Muscle of arm (tissue), 12 donors: ENCODE measurements around the gene ATP2A1. TPM values are rescaled to one million over a fixed set of nuclear protein-coding genes. Genes with fewer than 3 reads are reported as not detected.
"Not testable (repeated sequence)": the region's sequence is repeated elsewhere in the genome, so short reads cannot be mapped to it uniquely, and the experiment has no call there.

Experiments
- DNase-seq: peaks from one replicate; pipeline ENCODE4 v3.0.0-alpha.2; 2013
- polyA plus RNA-seq, 12 donors: library from polyadenylated mRNA; unstranded; fragments of 120-200 nt; gene quantifications; one replicate each; pipeline ENCODE4 v1.2.1, GENCODE V29; 2013; ENCODE audit not compliant: insufficient read length in 12 of 12

Gene ATP2A1
- polyA plus RNA-seq, 12 donors, result 149 to 964 (median 352) TPM; not detected in 1

DNA sequence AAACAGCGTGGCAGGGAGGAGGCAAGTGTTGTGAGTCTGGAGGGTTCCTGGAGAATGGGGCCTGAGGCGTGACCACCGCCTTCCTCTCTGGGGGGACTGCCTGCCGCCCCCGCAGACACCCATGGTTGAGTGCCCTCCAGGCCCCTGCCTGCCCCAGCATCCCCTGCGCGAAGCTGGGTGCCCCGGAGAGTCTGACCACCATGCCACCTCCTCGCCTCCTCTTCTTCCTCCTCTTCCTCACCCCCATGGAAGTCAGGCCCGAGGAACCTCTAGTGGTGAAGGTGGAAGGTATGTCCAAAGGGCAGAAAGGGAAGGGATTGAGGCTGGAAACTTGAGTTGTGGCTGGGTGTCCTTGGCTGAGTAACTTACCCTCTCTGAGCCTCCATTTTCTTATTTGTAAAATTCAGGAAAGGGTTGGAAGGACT, 53.5 kb downstream of the ATP2A1 start, which contains the start of gene CD19:
Gene CD19 (plus strand): TSS at position 171 of the 425 bp plus-strand sequence. CDS start 30 bp downstream, at position 201.
- DNase-seq, result no peak

DNA sequence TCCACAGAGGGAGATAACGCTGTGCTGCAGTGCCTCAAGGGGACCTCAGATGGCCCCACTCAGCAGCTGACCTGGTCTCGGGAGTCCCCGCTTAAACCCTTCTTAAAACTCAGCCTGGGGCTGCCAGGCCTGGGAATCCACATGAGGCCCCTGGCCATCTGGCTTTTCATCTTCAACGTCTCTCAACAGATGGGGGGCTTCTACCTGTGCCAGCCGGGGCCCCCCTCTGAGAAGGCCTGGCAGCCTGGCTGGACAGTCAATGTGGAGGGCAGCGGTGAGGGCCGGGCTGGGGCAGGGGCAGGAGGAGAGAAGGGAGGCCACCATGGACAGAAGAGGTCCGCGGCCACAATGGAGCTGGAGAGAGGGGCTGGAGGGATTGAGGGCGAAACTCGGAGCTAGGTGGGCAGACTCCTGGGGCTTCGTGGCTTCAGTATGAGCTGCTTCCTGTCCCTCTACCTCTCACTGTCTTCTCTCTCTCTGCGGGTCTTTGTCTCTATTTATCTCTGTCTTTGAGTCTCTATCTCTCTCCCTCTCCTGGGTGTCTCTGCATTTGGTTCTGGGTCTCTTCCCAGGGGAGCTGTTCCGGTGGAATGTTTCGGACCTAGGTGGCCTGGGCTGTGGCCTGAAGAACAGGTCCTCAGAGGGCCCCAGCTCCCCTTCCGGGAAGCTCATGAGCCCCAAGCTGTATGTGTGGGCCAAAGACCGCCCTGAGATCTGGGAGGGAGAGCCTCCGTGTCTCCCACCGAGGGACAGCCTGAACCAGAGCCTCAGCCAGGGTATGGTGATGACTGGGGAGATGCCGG, 54.3 kb downstream of the ATP2A1 start:
- DNase-seq, result no peak

- no peak for DNase-seq
Measured at GRCh38 chr16:28933171-28933570, 54.9 kb downstream of the ATP2A1 start.

DNA sequence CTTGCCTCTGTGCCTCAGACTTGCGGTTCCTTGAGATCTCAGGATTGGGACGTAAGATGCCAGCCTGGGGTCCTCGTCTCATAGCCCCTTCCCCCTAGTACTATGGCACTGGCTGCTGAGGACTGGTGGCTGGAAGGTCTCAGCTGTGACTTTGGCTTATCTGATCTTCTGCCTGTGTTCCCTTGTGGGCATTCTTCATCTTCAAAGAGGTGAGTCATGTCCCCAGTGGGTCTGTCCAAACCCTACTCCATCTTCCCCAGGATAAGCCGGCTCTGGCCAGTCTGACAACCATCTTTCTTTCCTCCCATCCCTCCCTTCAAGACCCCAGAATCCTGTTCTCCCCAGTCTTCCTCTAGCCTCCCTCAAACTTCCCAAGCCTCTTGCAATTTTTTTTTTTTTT, 57.1 kb downstream of the ATP2A1 start:
- no peak for DNase-seq

GRCh38 chr16:28935924-28936783, 57.9 kb downstream of the ATP2A1 start:
- DNase-seq, result peak; percentile 59

DNA sequence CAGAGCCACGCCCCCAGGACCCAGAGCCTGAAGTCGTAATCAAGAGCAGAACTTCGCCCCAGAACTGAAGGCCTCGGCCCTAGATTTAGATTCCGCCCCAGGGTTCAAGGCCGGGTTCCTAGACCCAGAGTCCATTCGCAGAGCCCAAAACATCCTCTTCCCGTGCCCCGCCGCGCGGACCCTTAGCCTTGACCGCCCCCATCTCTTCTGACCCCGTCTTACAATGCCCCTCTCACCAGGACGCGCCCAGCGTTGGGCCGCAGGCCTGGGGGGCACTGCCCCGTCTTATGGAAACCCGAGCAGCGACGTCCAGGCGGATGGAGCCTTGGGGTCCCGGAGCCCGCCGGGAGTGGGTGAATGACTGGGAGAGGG, 58.5 kb downstream of the ATP2A1 start:
- no peak for DNase-seq

GRCh38 chr16:28937222-28937876, 59.1 kb downstream of the ATP2A1 start:
- DNase-seq, result no peak

- no peak for DNase-seq
Measured at GRCh38 chr16:28938721-28939120, 60.4 kb downstream of the ATP2A1 start.

DNA sequence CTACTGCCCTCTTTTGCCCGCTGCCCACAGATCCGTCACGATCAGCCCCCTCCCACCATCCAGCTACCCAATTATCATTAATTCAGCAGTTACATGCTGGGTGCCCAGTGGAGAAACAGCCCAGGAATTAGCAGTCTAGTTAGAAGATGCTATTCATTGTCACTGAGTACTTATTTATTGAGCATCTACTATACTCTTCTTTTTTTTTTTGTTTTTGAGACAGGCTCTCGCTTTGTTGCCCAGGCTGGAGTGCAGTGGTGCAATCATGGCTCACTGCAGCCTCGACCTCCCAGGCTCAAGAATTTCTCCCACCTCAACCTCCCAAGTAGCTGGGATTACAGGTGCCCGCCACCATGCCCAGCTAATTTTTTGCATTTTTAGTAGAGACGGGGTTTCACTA, 61.5 kb downstream of the ATP2A1 start:
- DNase-seq, result not testable (repeated sequence)

DNA sequence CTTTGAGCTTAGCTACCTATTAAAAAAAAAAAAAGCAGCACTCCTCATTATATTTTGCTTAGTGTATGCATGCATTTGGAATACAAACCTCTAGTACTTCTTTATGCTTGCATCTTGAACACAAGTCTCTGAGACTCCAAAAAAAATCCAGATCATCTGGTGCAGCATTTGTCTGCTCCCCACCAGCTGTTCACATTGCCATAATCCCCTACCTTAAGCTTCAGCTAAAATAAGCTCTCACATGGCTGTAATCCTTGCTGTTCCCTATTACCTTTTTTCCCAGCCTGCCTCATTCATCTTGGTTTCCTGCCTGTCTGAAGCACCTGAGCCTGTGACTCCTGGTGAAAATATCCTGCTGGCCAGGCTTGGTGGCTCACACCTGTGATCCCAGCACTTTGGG, 65.0 kb downstream of the ATP2A1 start:
- no peak for DNase-seq

GRCh38 chr16:28946681-28947080, 68.4 kb downstream of the ATP2A1 start:
- DNase-seq, result no peak

- peak; percentile 100 for DNase-seq
Measured at GRCh38 chr16:28950648-28951409, 72.5 kb downstream of the ATP2A1 start, which contains the start of gene NFATC2IP. Gene NFATC2IP, plus strand, starts transcription at chr16:28950937. Its CDS starts 75 bp downstream, at chr16:28951012.

GRCh38 chr16:28951410-28951943, 73.2 kb downstream of the ATP2A1 start:
- DNase-seq, result no peak

Other genes starting within 250 kb of the ATP2A1 start
- gene NPIPB8, start 240.4 kb upstream of the ATP2A1 start, polyA plus RNA-seq, result under 1 TPM in 6 of 12 donors, not detected in 6; 0.11 to 0.67 (median 0.42) TPM
- gene EIF3C, start 167.0 kb upstream of the ATP2A1 start, polyA plus RNA-seq, result 100 to 1,000 TPM in 10 of 12 donors, 10 to 100 TPM in 1, not detected in 1; 86.4 to 613 (median 309) TPM
- 1 to 10 TPM in 8 of 12 donors, under 1 TPM in 3, not detected in 1; 0.37 to 6.8 (median 1.7) TPM for gene NPIPB9, start 126.7 kb upstream of the ATP2A1 start, polyA plus RNA-seq
- gene ATXN2L, start 55.5 kb upstream of the ATP2A1 start, polyA plus RNA-seq, result 100 to 1,000 TPM in 2 of 12 donors, 10 to 100 TPM in 9, not detected in 1; 56.0 to 174 (median 71.2) TPM
- 100 to 1,000 TPM in 11 of 12 donors, not detected in 1; 108 to 176 (median 142) TPM for gene TUFM, start 32.1 kb upstream of the ATP2A1 start, polyA plus RNA-seq
- 10 to 100 TPM in 11 of 12 donors, not detected in 1; 30.0 to 75.8 (median 43.5) TPM for gene SH2B1, start 14.6 kb upstream of the ATP2A1 start, polyA plus RNA-seq
- 10 to 100 TPM in 9 of 12 donors, 1 to 10 TPM in 2, not detected in 1; 8.8 to 26.8 (median 12.7) TPM for gene RABEP2, start 46.8 kb downstream of the ATP2A1 start, polyA plus RNA-seq
- gene CD19, start 53.5 kb downstream of the ATP2A1 start, polyA plus RNA-seq, result 1 to 10 TPM in 1 of 12 donors, under 1 TPM in 8, not detected in 3; 0.14 to 2.3 (median 0.28) TPM
- 10 to 100 TPM in 11 of 12 donors, not detected in 1; 14.1 to 46.1 (median 24.3) TPM for gene NFATC2IP, start 72.4 kb downstream of the ATP2A1 start, polyA plus RNA-seq
- gene SPNS1, start 96.3 kb downstream of the ATP2A1 start, polyA plus RNA-seq, result 10 to 100 TPM in 11 of 12 donors, not detected in 1; 17.3 to 29.0 (median 20.6) TPM
- 10 to 100 TPM in 1 of 12 donors, 1 to 10 TPM in 9, not detected in 2; 2.0 to 10.2 (median 2.5) TPM for gene LAT, start 106.6 kb downstream of the ATP2A1 start, polyA plus RNA-seq